ENCODE measurements around the gene RSU1.

DNA sequence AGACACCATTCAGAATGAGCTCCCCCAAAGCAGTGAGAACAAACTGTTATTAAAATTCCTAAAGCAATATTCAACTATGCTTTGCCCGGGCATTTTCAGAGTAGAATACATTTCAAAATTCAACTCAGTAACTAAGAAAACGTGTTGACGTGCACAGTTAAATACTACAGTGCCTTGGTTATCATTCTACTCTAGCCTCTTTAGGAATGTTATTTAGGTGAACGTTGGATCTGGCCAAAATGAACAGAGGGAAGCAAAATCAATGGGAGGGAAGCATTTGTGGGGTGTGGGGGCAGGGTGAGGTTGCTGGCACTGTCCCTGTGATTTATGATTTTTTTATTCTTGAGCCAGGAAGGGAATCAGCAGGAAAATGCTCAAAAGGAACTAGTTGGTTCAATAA lies 27.5 kb downstream of the RSU1 start:
- TF ChIP-seq, protein P1, sequence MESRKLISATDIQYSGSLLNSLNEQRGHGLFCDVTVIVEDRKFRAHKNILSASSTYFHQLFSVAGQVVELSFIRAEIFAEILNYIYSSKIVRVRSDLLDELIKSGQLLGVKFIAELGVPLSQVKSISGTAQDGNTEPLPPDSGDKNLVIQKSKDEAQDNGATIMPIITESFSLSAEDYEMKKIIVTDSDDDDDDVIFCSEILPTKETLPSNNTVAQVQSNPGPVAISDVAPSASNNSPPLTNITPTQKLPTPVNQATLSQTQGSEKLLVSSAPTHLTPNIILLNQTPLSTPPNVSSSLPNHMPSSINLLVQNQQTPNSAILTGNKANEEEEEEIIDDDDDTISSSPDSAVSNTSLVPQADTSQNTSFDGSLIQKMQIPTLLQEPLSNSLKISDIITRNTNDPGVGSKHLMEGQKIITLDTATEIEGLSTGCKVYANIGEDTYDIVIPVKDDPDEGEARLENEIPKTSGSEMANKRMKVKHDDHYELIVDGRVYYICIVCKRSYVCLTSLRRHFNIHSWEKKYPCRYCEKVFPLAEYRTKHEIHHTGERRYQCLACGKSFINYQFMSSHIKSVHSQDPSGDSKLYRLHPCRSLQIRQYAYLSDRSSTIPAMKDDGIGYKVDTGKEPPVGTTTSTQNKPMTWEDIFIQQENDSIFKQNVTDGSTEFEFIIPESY (CRISPR knock-in tag; IDR thresholded peaks at IDR 0.05), result no peak
- no peak for TF ChIP-seq POLR2A (IDR thresholded peaks at IDR 0.05; ENCODE audit: insufficient read depth in 1 of 2, low read depth in 2 of 2, low read length in 2 of 2)
- TF ChIP-seq FOSL2 (CRISPR knock-in tag; IDR thresholded peaks at IDR 0.05), result no peak
- TF ChIP-seq, protein P2, sequence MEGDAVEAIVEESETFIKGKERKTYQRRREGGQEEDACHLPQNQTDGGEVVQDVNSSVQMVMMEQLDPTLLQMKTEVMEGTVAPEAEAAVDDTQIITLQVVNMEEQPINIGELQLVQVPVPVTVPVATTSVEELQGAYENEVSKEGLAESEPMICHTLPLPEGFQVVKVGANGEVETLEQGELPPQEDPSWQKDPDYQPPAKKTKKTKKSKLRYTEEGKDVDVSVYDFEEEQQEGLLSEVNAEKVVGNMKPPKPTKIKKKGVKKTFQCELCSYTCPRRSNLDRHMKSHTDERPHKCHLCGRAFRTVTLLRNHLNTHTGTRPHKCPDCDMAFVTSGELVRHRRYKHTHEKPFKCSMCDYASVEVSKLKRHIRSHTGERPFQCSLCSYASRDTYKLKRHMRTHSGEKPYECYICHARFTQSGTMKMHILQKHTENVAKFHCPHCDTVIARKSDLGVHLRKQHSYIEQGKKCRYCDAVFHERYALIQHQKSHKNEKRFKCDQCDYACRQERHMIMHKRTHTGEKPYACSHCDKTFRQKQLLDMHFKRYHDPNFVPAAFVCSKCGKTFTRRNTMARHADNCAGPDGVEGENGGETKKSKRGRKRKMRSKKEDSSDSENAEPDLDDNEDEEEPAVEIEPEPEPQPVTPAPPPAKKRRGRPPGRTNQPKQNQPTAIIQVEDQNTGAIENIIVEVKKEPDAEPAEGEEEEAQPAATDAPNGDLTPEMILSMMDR (CRISPR knock-in tag; IDR thresholded peaks at IDR 0.05), result no peak
- TF ChIP-seq RXRA (CRISPR knock-in tag; IDR thresholded peaks at IDR 0.05), result no peak
- no peak for TF ChIP-seq GABPA (IDR thresholded peaks at IDR 0.05; ENCODE audit: low read depth, low read length)
- TF ChIP-seq GABPA (CRISPR knock-in tag; IDR thresholded peaks at IDR 0.05; ENCODE audit: low read depth), result no peak
- no peak for TF ChIP-seq ZBTB7A (CRISPR knock-in tag; IDR thresholded peaks at IDR 0.05)
- TF ChIP-seq EZH2 (conservative IDR thresholded peaks at IDR 0.05; ENCODE audit: low read depth, low read length), result no peak
- no peak for TF ChIP-seq ZSCAN29 (CRISPR knock-in tag; conservative IDR thresholded peaks at IDR 0.05)

All from HepG2 (cell line).